ENCODE measurements around the gene DNAL4.

DNAL4 gene, protein sequence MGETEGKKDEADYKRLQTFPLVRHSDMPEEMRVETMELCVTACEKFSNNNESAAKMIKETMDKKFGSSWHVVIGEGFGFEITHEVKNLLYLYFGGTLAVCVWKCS

DNA sequence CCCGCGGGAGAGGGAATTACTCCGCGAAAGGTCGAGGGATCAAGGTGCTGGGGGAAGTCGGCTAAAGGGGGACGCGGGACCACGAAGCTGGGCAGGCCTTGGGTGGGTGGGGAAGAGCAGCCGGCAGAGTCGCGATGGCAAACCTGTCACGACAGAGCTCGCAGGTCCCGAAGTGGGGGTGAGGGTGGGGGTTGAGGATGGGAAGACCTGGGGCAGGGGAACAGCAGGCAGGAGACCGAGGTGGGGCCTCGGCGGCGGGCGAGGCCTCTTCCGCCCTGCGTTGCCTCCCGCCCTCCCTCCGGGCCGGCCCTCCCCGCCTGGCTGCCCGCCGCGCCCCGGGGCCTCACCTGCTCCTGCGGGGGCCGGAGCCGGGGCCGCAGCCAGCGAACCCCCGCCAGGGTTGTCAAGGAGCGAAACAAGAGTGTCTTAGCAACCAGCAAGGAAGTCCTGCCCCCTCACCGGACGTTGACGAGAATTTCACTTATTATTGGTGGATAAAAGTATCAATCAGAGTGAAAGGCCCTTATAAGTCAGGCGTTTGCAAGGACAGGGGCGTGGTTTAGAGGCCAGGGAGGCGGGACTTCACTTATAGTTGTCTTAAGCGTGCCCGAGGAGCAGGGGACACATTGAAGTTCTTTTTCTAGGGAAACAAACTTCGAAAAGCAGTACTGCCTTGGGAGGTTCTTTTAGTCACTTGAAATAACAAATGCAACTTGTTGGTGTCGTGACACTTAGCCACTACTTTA is at the start of gene DNAL4:
DNAL4 (minus strand) TSS at position 423 of the 746 bp plus-strand sequence. CDS start 11,412 bp downstream, outside the sequence.
- DNase-seq = peak; percentile 99

DNA sequence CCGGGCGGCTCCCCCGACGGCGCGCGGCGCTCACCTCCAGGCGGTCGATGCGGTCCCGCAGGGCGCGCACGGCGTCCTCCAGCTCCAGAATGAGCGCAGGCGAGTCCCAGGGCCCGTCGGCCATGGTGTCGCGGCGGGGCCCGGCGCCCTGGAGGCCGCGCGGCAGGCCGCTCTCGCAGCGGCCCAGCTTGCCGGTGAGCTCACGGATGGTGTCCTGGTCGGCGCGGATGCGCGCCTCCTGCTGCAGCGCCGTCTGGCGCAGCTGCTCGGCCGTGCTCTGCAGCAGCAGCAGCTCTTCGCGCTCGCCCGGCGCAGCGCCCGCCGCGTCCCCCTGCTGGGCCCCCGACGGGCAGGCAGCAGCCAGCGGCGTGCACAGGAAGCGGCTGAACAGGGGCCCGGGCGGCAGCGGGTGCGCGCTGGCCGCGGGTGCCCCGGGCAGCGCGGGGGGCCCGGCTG is 49.3 kb upstream of the DNAL4 start:
- peak; percentile 57 for DNase-seq

DNA sequence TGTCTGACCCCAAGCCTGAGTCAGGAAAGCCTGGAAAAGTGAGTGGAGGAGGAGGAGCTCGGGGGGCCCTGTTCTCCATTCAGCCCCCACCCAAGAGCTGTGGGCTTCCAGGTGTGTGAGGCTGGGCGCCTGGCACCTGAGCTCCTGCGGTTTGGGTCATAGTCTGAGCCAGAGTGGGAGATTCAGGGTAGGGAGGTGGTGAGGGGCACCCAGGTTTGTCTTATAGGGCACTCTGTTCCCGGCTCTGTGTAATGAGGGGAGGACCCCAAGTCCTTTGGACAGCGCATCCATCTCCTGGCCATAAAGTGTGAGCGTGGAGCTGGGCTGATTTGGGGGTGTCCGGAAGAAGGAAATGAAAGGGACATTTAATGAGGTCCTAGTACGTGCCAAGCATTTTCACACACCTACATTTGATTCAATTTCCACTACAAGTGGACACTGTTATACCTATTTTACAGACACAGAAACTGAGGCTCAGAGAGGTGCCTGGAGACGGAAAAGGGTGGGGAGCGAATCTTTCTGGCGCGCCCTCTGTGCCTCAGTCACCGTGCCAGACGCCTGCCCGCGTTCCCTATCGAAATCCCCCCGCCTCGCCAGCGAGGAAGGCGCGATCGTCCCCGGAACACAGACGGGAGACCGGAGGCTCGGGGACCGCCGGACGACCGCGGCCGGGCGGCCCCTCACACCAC is 48.7 kb upstream of the DNAL4 start:
- DNase-seq = no peak

DNA sequence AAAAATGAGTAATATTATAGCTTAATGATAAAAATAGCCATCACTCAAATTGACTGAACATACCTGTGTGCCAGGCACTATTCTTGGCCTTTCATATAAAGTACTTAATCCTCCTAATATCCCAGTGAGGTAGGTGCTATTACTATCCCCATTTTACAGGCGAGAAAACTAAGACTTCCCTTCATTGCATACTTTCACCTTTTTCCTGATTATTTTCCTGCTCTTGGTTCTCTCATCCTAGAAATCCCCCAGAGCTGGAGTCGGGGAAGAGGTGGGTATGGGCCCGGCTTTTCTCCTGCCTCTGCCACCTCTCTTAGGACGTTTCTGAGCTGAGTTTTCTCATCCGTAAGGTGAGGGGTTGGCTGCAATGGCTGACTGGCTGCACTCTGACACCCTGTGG is 47.7 kb upstream of the DNAL4 start:
- no peak for DNase-seq

DNA sequence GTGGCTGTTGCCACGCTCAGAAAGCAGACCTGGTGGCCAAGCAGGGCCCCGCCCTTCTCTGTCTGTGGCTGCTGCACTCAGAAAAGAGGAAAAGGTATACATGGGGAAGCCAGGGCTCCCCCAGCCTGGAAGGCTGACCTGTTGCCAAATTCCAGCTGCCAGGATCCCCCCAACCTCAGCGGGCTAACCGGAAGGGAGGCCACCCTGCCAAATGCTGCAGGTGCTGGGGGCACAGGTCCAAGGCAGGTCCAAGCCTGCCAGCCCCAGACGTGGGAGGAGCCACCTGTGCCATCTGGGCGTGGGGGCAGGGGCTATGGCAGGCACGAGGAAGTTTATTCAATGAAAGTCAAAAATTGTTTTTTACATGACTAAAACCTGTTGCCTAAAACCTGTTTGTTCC is 47.3 kb upstream of the DNAL4 start:
- no peak for DNase-seq

DNA sequence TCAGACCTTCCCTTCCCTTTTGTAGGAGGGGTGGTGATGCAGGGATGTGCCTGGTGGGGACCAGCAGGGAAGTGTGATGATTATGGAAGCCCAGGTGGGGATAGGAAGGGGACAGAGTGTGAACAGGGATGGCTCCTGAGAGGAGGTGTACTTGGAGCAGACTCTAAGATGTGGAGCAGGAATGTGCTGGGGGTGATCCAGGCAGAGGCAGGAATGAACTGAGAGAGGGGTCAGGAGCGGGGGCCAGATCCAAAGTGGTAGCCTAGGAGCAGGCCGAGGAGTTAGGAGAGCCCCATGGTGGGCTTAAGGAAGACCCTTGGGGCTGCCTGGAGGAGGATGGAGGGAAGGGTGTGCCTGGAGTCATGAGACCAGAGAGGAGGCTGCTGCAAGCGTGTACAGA is 46.2 kb upstream of the DNAL4 start:
- no peak for DNase-seq

DNA sequence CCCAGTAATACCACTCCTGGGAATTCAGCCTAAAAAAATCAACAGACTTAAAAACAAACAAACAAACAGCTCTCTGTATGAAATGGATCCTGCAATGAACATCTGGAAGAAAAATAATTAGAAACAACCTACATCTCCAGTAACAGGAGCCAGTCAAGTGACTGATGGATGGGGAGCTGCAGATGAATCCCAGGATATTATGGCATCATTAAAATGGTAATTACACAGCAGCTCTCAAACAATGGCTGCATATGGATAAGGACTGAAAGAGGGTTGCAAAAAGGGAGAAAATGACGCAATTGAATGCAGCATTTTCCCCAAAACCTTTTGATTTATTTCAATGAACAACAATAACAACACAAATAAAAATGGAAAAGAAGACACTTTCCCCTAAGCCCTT is 45.7 kb upstream of the DNAL4 start:
- no peak for DNase-seq

DNA sequence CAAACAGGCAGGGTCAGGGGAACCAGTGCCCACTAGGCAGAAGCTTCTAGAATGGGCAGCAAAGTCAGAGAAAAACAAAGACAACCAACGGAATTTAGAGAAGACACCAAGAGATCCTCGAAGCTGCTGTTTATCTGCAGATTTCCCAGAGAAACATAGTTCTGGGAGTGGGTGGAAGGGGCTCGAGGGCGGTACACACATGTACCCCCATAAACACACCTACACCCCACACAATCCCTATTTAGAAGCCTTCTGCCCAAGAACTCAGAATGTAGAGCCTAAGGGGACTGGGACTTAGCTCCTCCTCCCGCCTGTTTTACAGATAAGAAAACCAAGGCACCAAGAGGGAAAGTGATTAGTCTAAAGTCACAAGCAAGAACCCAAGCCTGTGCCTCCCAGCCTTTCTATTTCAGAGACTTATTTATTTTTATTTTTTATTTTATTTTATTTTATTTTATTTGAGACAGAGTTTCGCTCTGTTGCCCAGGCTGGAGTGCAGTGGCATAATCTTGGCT is 43.5 kb upstream of the DNAL4 start:
- DNase-seq = no peak

DNA sequence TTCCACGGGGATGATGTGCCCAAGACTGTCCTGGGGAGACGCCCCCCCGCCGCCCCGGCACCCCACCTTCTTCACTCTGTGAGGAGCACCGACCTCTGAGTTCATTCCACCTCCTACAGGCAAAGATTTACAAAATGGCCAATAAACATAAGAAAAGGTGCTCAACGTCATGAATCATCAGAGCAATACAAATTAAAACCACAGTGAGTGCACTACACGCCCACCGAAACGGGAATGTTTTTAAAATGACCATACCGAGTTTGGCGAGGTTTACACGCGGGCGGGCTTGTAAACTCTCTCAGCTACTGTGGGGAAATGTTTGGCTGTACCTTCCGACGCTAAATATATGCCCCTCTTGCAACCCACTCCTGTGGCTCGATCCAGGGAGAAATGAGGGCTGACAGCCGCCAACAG is 42.0 kb upstream of the DNAL4 start:
- DNase-seq = no peak

DNA sequence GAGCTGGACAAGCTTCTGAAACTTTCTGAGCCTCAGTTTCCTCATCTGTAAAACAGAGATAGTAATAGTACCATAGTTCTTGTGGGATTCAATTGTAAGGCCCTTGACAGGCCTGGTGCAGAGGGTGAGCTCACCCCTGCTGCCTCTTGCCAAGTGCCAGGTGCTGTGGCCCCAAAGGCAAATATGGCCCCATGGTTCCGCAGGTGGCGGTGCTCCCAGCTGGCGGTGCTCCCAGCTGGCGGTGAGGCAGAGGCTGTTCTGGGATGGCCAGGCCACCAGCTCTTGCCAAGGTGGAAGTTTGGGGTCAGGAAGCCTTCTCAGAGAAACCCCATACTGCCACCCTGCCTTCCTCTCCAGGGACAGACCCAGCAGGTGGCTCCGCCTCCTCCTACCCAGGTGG is 41.0 kb upstream of the DNAL4 start:
- DNase-seq = no peak

DNA sequence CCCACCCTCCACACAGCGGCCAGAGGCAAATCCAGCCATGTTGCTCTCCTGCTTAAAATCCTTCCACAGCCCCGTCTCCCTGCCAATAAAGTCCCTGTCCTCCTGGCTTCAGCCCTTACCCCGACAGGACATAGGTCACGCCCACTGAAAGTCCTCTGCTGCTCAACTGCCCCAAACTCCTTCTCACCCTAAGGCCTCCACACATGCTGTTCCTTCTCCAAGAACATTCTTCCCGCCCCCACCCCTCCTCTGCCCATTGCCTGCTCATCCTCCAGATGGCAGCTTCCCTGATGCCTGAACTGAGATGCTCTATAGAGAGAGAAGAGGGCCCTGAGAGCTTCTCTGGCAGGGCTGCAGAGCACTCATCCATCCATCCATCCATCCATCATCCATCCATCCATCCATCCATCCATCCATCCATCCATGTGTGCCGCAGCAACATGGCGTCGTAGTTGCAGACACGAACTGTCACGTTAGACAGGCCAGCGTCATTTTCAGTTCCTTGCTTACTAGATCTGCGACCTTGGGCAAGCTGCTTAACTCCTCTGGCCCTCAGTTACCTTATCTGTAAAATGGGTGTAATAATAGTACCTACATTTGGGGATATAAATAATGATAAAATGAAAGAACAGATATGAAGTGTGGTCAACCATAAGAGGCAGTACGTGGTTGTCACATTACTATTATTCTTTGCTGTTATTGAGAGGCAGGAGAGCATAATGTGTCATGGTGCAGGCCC is 40.4 kb upstream of the DNAL4 start:
- DNase-seq = no peak

DNA sequence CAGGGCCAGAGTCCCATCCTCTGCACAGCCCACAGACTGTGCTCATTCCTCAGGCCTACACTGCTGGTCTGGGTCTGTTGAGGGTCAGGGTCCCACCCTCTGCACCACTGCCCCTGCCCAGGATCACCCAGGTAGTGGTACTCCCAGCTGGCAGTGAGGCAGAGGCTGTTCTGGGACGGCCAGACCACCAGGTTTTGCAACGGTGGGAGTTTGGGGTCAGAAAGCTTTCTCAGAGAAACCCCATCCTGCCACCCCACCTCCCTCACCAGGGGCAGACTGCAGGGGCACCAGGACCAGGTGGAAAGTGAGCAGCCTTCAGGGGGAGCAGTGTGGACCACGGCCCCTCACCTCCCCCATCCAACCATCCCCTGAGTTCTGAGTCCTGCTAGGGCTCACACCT is 39.1 kb upstream of the DNAL4 start:
- no peak for DNase-seq

DNA sequence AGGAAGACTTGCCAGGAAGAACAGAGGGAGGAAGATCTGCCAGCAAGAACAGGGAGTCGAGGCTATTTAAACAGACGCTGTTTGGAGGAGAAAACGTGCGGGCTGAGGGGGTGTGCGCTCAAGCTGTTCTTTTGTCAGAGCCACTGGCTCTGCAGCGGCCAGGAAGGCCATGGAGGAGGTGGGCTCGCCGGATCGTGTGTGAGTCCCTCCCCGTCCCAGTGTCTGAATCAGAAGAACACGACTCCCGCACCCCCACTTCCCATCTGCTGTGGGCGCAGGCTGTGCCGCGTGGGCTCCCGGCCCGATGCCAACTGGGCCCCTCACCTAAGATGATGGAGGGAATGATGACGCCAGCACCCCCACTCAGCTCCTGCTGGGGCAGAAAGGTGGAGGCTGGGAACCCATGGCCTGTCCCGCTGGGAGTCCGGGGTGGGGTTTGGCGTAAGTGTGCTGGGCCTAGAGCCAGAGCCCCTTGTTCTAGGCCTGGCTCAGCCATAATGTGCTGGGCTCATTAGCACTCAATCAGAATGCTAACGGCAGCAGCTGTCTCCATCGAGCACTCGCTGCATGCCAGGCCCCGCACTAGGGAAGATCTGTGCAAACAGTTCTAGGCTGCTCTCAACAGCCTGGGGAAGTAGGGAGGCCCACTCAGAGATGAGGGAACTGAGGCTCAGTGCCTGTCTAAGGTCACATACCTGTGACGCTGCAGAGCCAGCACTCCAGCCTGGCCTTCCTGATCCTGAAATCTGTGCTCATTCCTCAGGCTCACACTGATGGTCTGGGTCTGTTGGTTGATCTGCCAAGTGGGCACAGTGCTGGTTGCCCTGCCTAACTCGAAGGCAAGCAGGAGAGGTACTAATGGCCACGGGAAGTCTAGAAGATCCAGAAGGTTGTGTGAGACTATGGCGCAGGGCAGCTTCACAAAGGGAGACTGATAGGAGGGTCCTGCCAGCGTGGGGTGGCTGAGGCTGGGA is 38.3 kb upstream of the DNAL4 start:
- peak; percentile 15 for DNase-seq

DNA sequence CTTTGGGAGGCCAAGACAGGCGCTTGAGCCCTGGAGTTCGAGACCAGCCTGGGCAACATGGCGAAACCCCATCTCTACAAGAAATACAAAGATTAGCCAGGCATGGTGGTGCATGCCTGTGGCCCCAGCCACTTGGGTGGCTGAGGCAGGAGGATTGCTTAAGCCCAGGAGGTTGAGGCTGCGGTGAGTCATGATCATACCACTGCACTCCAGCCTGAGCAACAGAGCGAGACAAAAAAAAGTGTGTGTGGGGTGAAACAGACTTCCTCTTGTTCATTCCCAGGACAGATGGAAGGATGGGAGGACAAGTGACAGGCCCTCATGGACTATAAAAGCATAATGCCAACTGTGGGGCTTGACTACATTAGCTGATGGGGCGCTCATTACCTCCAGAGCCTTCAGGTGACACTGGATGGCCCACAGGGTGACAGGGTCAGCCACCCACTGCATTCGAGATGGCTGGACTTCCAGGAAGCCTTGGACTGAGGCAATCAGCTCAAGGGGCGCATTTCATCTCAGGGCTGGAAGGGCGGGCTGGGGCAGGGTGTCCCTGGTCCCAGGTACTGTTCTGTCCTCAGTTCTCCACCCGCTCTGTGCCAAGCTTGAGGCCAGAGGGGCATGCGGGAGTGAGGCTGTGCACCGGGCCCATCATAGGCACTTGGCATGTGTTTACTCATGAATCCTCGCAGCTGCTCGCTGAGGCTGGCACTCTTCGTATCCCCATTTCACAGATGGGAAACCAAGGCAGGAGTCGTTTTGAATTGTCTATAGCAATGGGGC is 37.4 kb upstream of the DNAL4 start:
- DNase-seq = peak; percentile 90

DNA sequence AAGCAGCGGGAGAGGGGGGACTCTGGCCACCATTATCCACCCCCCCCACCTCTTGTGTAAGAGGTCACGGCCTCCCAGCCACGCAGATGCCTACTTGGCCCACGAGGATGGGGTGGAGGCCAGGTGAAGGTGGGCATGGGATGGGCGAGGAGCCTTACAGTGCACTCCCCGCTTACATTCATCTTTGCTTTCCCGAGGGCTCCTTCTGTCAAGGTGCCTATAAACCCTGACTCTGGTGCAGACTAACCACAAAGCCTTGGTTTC is 36.8 kb upstream of the DNAL4 start:
- no peak for DNase-seq

DNA sequence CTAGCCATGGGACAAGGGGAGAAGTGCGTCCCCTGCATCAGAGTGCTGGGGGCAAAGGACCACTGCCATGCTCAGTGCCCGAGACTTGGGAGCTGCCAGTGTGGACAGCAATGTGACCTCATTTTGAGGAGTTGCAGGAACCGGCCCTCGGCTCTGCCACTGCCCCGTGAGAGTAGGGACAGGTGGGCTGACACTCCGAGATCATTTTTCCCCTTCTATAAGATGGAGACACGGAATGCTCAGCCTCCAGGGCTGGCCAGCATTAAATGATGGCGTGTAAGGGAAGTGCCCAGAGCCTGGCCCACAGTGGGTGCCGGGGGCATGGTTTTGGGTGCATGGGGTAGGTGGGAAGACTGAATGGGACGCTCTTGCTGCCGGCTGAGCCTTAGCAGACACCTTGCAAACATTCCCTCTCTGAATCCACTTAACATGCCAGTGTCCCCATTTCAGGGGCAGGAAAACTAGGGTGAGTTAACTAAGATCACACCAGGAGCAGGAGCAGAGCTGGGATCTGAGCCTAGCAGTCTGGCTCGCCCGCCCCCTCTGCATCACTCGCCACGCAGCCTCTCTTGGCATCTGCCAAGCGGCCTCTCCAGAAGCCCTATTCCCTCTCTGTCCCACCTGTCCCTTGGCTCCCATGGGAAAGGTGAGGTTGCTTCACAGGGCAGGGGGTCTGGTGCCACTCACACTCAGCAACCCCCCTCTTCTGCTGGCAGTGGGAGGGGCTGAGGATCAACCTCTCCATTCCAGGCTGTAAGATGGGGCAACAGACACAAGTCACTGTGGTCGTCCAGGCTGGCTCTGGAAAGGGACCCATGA is 36.3 kb upstream of the DNAL4 start:
- DNase-seq = no peak

DNA sequence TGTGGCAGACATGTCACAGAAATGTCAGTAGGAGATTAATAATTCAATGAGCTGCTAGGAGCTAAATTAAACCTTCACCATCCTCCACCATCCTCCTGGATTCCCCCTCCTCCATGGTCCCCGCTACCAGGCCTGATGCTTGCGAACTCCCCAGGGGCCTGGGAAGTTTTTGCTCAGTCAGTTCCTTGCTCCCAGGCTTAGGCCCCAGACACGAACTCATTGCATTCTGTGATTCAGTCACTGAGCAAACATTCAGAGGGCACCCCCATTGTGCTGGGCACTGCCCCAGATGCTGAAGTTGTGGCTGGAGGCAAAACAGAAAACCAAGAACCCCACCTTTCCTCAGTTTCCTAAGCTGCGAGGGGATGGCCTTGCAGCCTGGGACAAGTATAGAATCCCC is 35.5 kb upstream of the DNAL4 start:
- no peak for DNase-seq

DNA sequence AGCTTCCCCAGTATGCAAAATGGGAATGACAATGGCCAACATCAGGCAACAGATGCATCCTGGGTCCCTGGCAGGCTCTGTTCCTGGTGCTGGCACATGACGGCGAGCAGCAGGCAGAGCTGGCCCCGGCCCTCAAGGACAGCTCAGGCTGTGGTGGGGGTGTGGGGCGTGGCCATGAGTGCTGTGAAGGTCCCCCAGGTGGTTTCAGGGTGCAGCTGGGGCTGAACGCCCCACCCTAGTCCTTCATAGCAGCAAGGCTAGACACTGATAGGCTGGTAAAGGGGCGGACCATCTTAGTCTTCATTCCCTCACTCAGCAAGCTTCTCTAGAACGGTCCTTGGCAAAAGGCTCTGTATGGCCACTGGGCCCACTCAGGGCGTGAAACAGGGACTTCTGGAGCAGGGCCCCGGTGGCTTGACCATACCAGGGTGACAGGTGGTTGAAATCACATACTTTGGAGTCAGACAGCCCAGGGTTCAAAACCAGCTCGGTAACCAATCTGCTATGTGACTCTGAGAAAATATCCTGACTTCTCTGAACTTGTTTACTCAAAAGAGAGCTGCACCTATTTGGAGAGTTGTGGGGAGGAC is 34.8 kb upstream of the DNAL4 start:
- no peak for DNase-seq

DNA sequence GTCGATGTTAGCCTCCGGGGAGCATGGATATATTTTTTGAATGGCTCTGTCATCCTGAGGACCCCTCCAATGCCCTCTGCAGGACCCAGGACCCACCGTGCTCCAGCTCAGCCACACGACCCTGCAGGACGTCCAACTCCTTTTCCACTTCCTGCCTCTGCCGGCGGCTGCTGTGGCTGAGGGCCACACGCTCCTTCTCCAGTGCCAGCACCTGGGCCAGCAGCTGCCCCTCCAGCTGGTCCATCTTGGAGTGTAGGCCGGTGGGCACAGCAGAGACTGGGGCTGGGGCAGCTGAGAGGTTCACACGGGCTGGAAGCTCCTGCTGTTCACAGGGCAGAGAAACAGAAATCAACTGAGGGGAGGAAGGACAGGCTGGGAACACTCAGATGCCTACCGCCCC is 34.2 kb upstream of the DNAL4 start:
- DNase-seq = no peak

DNA sequence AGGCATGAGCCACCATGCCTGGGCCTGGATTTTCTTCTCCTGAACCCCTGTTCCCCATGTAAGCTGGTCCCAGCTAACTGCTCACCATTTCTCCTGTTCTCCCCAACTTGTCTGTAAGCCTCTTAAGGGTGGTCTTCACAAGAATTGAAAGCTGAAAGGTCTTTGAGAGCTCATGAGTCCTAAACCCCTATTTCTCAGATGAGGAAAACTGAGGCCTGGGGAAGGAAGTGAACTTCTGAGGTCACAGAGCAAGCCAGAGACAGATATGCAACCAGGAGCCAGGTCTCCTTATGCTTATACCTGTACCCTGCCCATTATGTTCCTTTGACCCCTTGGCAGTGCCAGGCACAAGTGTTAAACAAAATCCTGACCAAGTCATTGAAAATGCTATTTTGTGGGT is 33.6 kb upstream of the DNAL4 start:
- no peak for DNase-seq

Measured in inflammatory macrophage treated with lipopolysaccharide for 4 hours (primary cell).